Measurements from ENCODE around the gene GARIN5A. TPM values are rescaled to one million over a fixed set of nuclear protein-coding genes. Genes with fewer than 3 reads are reported as not detected.

The GARIN5A gene
- total RNA-seq, 1 donor from 2014 or later, result 1.9 TPM

- H3K9me3 Mint-ChIP-seq, result no peaks in the 10 kb centered on the region
- no peak overlapping the region for H3K27ac Mint-ChIP-seq
- no peak for DNase-seq (ENCODE audit: extremely low spot score, unreplicated experiment)
- no peak for TF ChIP-seq CTCF (conservative IDR thresholded peaks at IDR 0.05)
- H3K4me1 Mint-ChIP-seq (ENCODE audit: unreplicated experiment), result peaks cover 12% of the 10 kb centered on the region
- H3K36me3 Mint-ChIP-seq, result no peaks in the 10 kb centered on the region
- H3K4me3 Mint-ChIP-seq, result no peak overlapping the region
- peaks cover 21% of the 10 kb centered on the region for H3K27me3 Mint-ChIP-seq
These were observed 49.2 kb downstream of the GARIN5A start for GRCh38 chr19:50427318-50427925.

- Mint-ChIP-seq H3K27me3 (peaks cover 15% of the 10 kb centered on the region), H3K27ac (no peak overlapping the region), H3K4me1 (ENCODE audit: unreplicated experiment) (peaks cover 4% of the 10 kb centered on the region), H3K36me3 (no peaks in the 10 kb centered on the region), H3K9me3 (no peaks in the 10 kb centered on the region), H3K4me3 (no peak overlapping the region)
- no peak for DNase-seq (ENCODE audit: extremely low spot score, unreplicated experiment)
- no peak for TF ChIP-seq CTCF (conservative IDR thresholded peaks at IDR 0.05)
These were observed 51.1 kb downstream of the GARIN5A start for GRCh38 chr19:50425581-50425980.

GRCh38 chr19:50423279-50424113, 53.2 kb downstream of the GARIN5A start:
- Mint-ChIP-seq H3K9me3 (no peaks in the 10 kb centered on the region), H3K36me3 (peaks cover 4% of the 10 kb centered on the region), H3K27ac (no peak overlapping the region), H3K4me1 (ENCODE audit: unreplicated experiment) (peaks cover 7% of the 10 kb centered on the region), H3K27me3 (peaks cover 22% of the 10 kb centered on the region), H3K4me3 (no peak overlapping the region)
- DNase-seq (ENCODE audit: extremely low spot score, unreplicated experiment), result no peak
- TF ChIP-seq CTCF (conservative IDR thresholded peaks at IDR 0.05), result no peak

GRCh38 chr19:50422397-50423278, 54.0 kb downstream of the GARIN5A start:
- Mint-ChIP-seq H3K9me3 (no peaks in the 10 kb centered on the region), H3K4me3 (no peak overlapping the region), H3K4me1 (ENCODE audit: unreplicated experiment) (peaks cover 7% of the 10 kb centered on the region), H3K36me3 (peaks cover 4% of the 10 kb centered on the region), H3K27me3 (peaks cover 22% of the 10 kb centered on the region), H3K27ac (no peak overlapping the region)
- no peak for DNase-seq (ENCODE audit: extremely low spot score, unreplicated experiment)
- no peak for TF ChIP-seq CTCF (conservative IDR thresholded peaks at IDR 0.05)

GRCh38 chr19:50420808-50421207, 55.8 kb downstream of the GARIN5A start:
- H3K4me3 Mint-ChIP-seq, result no peak overlapping the region
- peaks cover 22% of the 10 kb centered on the region for H3K27me3 Mint-ChIP-seq
- no peaks in the 10 kb centered on the region for H3K9me3 Mint-ChIP-seq
- no peak overlapping the region for H3K27ac Mint-ChIP-seq
- H3K4me1 Mint-ChIP-seq (ENCODE audit: unreplicated experiment), result peaks cover 7% of the 10 kb centered on the region
- no peak for DNase-seq (ENCODE audit: extremely low spot score, unreplicated experiment)
- peaks cover 4% of the 10 kb centered on the region for H3K36me3 Mint-ChIP-seq
- TF ChIP-seq CTCF (conservative IDR thresholded peaks at IDR 0.05), result no peak

Measured in type B pancreatic cell (in vitro differentiated cells).